Activated T-cell treated with anti-CD3 and anti-CD28 coated beads, Interleukin-2, amount 50 U/mL, for 24 hours (primary cell): ENCODE data around the gene DPP10.

Experiments
- DNase-seq: peaks from one replicate; pipeline ENCODE4 v3.0.0-alpha.2; 2020
- H3K27ac Mint-ChIP-seq: 2 replicates; pipeline ENCODE4 v1.8.0; 2020; ENCODE audit warnings: mild to moderate bottlenecking, mixed read lengths
- H3K27me3 Mint-ChIP-seq: 2 replicates; pipeline ENCODE4 v1.8.0; 2020; ENCODE audit warnings: mixed read lengths
- H3K36me3 Mint-ChIP-seq: 2 replicates; pipeline ENCODE4 v1.8.0; 2020; ENCODE audit warnings: low read depth, mixed read lengths
- H3K4me1 Mint-ChIP-seq: 2 replicates; pipeline ENCODE4 v1.8.0; 2020; ENCODE audit warnings: low read depth, mixed read lengths
- H3K4me3 Mint-ChIP-seq: 2 replicates; pipeline ENCODE4 v1.8.0; 2020; ENCODE audit warnings: mild to moderate bottlenecking, moderate library complexity, mixed read lengths
- H3K9me3 Mint-ChIP-seq: 2 replicates; pipeline ENCODE4 v1.8.0; 2020; ENCODE audit warnings: mixed read lengths

The DPP10 gene

GRCh38 chr2:115196587-115196986 lies 754.1 kb downstream of the DPP10 start:
- H3K27ac Mint-ChIP-seq: no peak overlapping the region
- no peaks in the 10 kb centered on the region for H3K36me3 Mint-ChIP-seq
- no peak for DNase-seq
- no peaks in the 10 kb centered on the region for H3K4me1 Mint-ChIP-seq
- H3K9me3 Mint-ChIP-seq: peaks cover 3% of the 10 kb centered on the region
- no peak overlapping the region for H3K4me3 Mint-ChIP-seq
- H3K27me3 Mint-ChIP-seq: no peaks in the 10 kb centered on the region

- Mint-ChIP-seq H3K4me3 (no peak overlapping the region), H3K4me1 (no peaks in the 10 kb centered on the region), H3K27ac (no peak overlapping the region), H3K9me3 (peaks cover 18% of the 10 kb centered on the region), H3K36me3 (no peaks in the 10 kb centered on the region), H3K27me3 (no peaks in the 10 kb centered on the region)
- no peak for DNase-seq
These were observed 757.5 kb downstream of the DPP10 start for GRCh38 chr2:115199966-115200365.

GRCh38 chr2:115201386-115201785 lies 758.9 kb downstream of the DPP10 start:
- no peak for DNase-seq
- no peaks in the 10 kb centered on the region for H3K36me3 Mint-ChIP-seq
- peaks cover 23% of the 10 kb centered on the region for H3K9me3 Mint-ChIP-seq
- H3K4me3 Mint-ChIP-seq: no peak overlapping the region
- no peaks in the 10 kb centered on the region for H3K4me1 Mint-ChIP-seq
- H3K27ac Mint-ChIP-seq: no peak overlapping the region
- H3K27me3 Mint-ChIP-seq: no peaks in the 10 kb centered on the region

- DNase-seq: no peak
- Mint-ChIP-seq H3K4me3 (no peak overlapping the region), H3K4me1 (no peaks in the 10 kb centered on the region), H3K27me3 (no peaks in the 10 kb centered on the region), H3K9me3 (peaks cover 22% of the 10 kb centered on the region), H3K36me3 (no peaks in the 10 kb centered on the region), H3K27ac (no peak overlapping the region)
These were observed 766.2 kb downstream of the DPP10 start for GRCh38 chr2:115208493-115209164.

- Mint-ChIP-seq H3K27ac (no peak overlapping the region), H3K4me1 (no peaks in the 10 kb centered on the region), H3K4me3 (no peak overlapping the region), H3K9me3 (peaks cover 18% of the 10 kb centered on the region), H3K27me3 (no peaks in the 10 kb centered on the region), H3K36me3 (no peaks in the 10 kb centered on the region)
- no peak for DNase-seq
These were observed 771.6 kb downstream of the DPP10 start for GRCh38 chr2:115214050-115214449.

- peaks cover 23% of the 10 kb centered on the region for H3K9me3 Mint-ChIP-seq
- H3K27me3 Mint-ChIP-seq: no peaks in the 10 kb centered on the region
- H3K4me3 Mint-ChIP-seq: no peak overlapping the region
- H3K36me3 Mint-ChIP-seq: no peaks in the 10 kb centered on the region
- no peak overlapping the region for H3K27ac Mint-ChIP-seq
- no peak for DNase-seq
- no peaks in the 10 kb centered on the region for H3K4me1 Mint-ChIP-seq
These were observed 776.9 kb downstream of the DPP10 start for GRCh38 chr2:115219296-115219695.

GRCh38 chr2:115234186-115234585 lies 791.7 kb downstream of the DPP10 start:
- Mint-ChIP-seq H3K36me3 (no peaks in the 10 kb centered on the region), H3K4me1 (no peaks in the 10 kb centered on the region), H3K27ac (no peak overlapping the region), H3K27me3 (no peaks in the 10 kb centered on the region), H3K9me3 (peaks cover 13% of the 10 kb centered on the region), H3K4me3 (no peak overlapping the region)
- DNase-seq: no peak

GRCh38 chr2:115234737-115235136 lies 792.3 kb downstream of the DPP10 start:
- Mint-ChIP-seq H3K27me3 (no peaks in the 10 kb centered on the region), H3K4me3 (no peak overlapping the region), H3K27ac (no peak overlapping the region), H3K4me1 (no peaks in the 10 kb centered on the region), H3K9me3 (peaks cover 16% of the 10 kb centered on the region), H3K36me3 (no peaks in the 10 kb centered on the region)
- no peak for DNase-seq

GRCh38 chr2:115248066-115248465 lies 805.6 kb downstream of the DPP10 start:
- H3K4me1 Mint-ChIP-seq: no peaks in the 10 kb centered on the region
- H3K36me3 Mint-ChIP-seq: no peaks in the 10 kb centered on the region
- H3K4me3 Mint-ChIP-seq: no peak overlapping the region
- DNase-seq: no peak
- H3K27me3 Mint-ChIP-seq: no peaks in the 10 kb centered on the region
- no peak overlapping the region for H3K27ac Mint-ChIP-seq
- peaks cover 12% of the 10 kb centered on the region for H3K9me3 Mint-ChIP-seq

GRCh38 chr2:115277366-115277765 lies 834.9 kb downstream of the DPP10 start:
- no peak overlapping the region for H3K4me3 Mint-ChIP-seq
- no peaks in the 10 kb centered on the region for H3K27me3 Mint-ChIP-seq
- no peaks in the 10 kb centered on the region for H3K4me1 Mint-ChIP-seq
- H3K9me3 Mint-ChIP-seq: peaks cover 8% of the 10 kb centered on the region
- H3K36me3 Mint-ChIP-seq: no peaks in the 10 kb centered on the region
- DNase-seq: no peak
- H3K27ac Mint-ChIP-seq: no peak overlapping the region

- no peaks in the 10 kb centered on the region for H3K9me3 Mint-ChIP-seq
These were observed 843.0 kb downstream of the DPP10 start for GRCh38 chr2:115285416-115285815.

GRCh38 chr2:115290478-115290877 lies 848.0 kb downstream of the DPP10 start:
- no peaks in the 10 kb centered on the region for H3K36me3 Mint-ChIP-seq
- no peaks in the 10 kb centered on the region for H3K27me3 Mint-ChIP-seq
- no peak overlapping the region for H3K4me3 Mint-ChIP-seq
- DNase-seq: no peak
- no peak overlapping the region for H3K27ac Mint-ChIP-seq
- H3K9me3 Mint-ChIP-seq: no peaks in the 10 kb centered on the region
- H3K4me1 Mint-ChIP-seq: no peaks in the 10 kb centered on the region

More at GRCh38 chr2:115285416-115285815, 843.0 kb downstream of the DPP10 start:
- H3K27ac Mint-ChIP-seq: no peak overlapping the region
- H3K4me1 Mint-ChIP-seq: no peaks in the 10 kb centered on the region
- no peaks in the 10 kb centered on the region for H3K27me3 Mint-ChIP-seq
- no peak for DNase-seq
- no peaks in the 10 kb centered on the region for H3K36me3 Mint-ChIP-seq
- no peak overlapping the region for H3K4me3 Mint-ChIP-seq

- H3K27me3 Mint-ChIP-seq: no peaks in the 10 kb centered on the region
- H3K36me3 Mint-ChIP-seq: no peaks in the 10 kb centered on the region
- no peaks in the 10 kb centered on the region for H3K9me3 Mint-ChIP-seq
- no peak overlapping the region for H3K4me3 Mint-ChIP-seq
- no peak for DNase-seq
- no peak overlapping the region for H3K27ac Mint-ChIP-seq
- no peaks in the 10 kb centered on the region for H3K4me1 Mint-ChIP-seq
These were observed 850.3 kb downstream of the DPP10 start for GRCh38 chr2:115292742-115293141.

- Mint-ChIP-seq H3K36me3 (no peaks in the 10 kb centered on the region), H3K4me1 (no peaks in the 10 kb centered on the region), H3K27ac (no peak overlapping the region), H3K4me3 (no peak overlapping the region), H3K27me3 (no peaks in the 10 kb centered on the region), H3K9me3 (peaks cover 3% of the 10 kb centered on the region)
- DNase-seq: no peak
These were observed 852.6 kb downstream of the DPP10 start for GRCh38 chr2:115294999-115295398.

- Mint-ChIP-seq H3K4me3 (no peak overlapping the region), H3K27me3 (no peaks in the 10 kb centered on the region), H3K36me3 (no peaks in the 10 kb centered on the region), H3K9me3 (peaks cover 8% of the 10 kb centered on the region), H3K27ac (no peak overlapping the region), H3K4me1 (no peaks in the 10 kb centered on the region)
- DNase-seq: no peak
These were observed 854.6 kb downstream of the DPP10 start for GRCh38 chr2:115297056-115297455.

GRCh38 chr2:115299199-115299598 lies 856.8 kb downstream of the DPP10 start:
- no peak for DNase-seq
- Mint-ChIP-seq H3K4me1 (no peaks in the 10 kb centered on the region), H3K4me3 (no peak overlapping the region), H3K27ac (no peak overlapping the region), H3K27me3 (no peaks in the 10 kb centered on the region), H3K9me3 (peaks cover 8% of the 10 kb centered on the region), H3K36me3 (no peaks in the 10 kb centered on the region)
